ENCODE results near the gene KCNK6. TPM values are rescaled to one million over a fixed set of nuclear protein-coding genes. Genes with fewer than 3 reads are reported as not detected.

The KCNK6 gene
- total RNA-seq, 1 experiment from 2014 or later: 6.5 TPM

DNA sequence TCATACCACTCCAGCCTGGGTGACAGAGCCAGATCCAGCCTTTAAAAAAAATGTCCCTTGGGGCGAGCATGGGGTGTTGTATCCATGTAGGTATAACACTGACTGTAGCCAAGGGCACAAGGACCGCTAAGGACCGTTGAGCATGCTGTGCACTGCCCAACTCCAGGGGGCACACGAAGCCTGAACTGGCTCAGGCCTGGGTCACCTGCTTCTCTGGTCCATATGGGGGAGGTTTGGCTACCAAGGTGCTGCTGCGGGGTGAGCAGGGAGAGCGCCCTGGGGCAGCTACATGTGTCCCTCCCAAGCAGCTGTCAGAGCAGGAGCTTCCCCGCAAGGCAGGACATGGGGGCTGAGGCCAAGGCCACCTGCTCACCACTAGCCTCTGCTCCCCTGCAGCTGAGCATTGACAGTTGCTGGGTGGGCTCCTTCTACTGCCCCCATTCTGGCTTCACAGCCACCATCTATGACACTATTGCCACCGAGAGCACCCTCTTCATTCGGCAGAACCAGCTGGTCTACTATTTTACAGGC is 32.3 kb downstream of the KCNK6 start:
- Histone ChIP-seq H4K5ac (ENCODE audit: insufficient read length, low read depth, low read length) (no peak overlapping the region), H3K18ac (ENCODE audit: insufficient read length, low read depth, low read length) (no peak overlapping the region), H3K14ac (ENCODE audit: insufficient read depth, low read length) (no peak overlapping the region), H2BK15ac (ENCODE audit: low read depth, low read length) (no peak overlapping the region), H4K8ac (replicated peaks; ENCODE audit: insufficient read length, low read depth, low read length) (no peak overlapping the region), H2BK120ac (ENCODE audit: low read depth, low read length, poor library complexity, severe bottlenecking) (no peak overlapping the region), H3K27me3 (ENCODE audit: insufficient read depth, low read length) (no peaks in the 10 kb centered on the region), H3K56ac (ENCODE audit: insufficient read length, low read depth, low read length) (no peak overlapping the region), H3K4me1 (ENCODE audit: insufficient read depth, low read length) (no peaks in the 10 kb centered on the region), H2BK12ac (ENCODE audit: insufficient read length, low read depth, low read length) (no peak overlapping the region), H2AFZ (ENCODE audit: low read length) (no peak overlapping the region), H3K4me2 (ENCODE audit: insufficient read depth, insufficient read length, low read length) (no peak overlapping the region), H3K23ac (ENCODE audit: insufficient read length, low read depth, low read length) (no peak overlapping the region), H3K9me3 (ENCODE audit: control insufficient read depth, low read depth, low read length) (no peaks in the 10 kb centered on the region), H3T11ph (ENCODE audit: low read length) (no peak overlapping the region), H3K79me1 (ENCODE audit: insufficient read depth, low read depth, low read length, poor library complexity, severe bottlenecking) (no peaks in the 10 kb centered on the region), H4K20me1 (ENCODE audit: control insufficient read depth, insufficient read depth, insufficient read length) (no peaks in the 10 kb centered on the region), H2BK20ac (ENCODE audit: low read depth, low read length, poor library complexity, severe bottlenecking) (no peak overlapping the region), H3K23me2 (ENCODE audit: insufficient read length, low read depth, low read length, poor library complexity, severe bottlenecking) (no peaks in the 10 kb centered on the region), H4K91ac (ENCODE audit: insufficient read length, low read depth, low read length) (no peak overlapping the region), H2AK5ac (ENCODE audit: insufficient read length, low read length) (no peak overlapping the region), H3K9ac (ENCODE audit: extremely low read depth, insufficient read length, low read length) (no peak overlapping the region), H3K79me2 (ENCODE audit: insufficient read depth, low read length) (no peaks in the 10 kb centered on the region), H3K27ac (ENCODE audit: insufficient read length, low read depth, low read length) (no peak overlapping the region), H3K4ac (ENCODE audit: low read depth, low read length) (no peak overlapping the region), H2BK5ac (ENCODE audit: insufficient read length, low read length) (no peak overlapping the region)
- Mint-ChIP-seq H3K9me3 (no peaks in the 10 kb centered on the region), H3K36me3 (ENCODE audit: insufficient read depth in 1 of 3, low read depth in 3 of 3) (no peaks in the 10 kb centered on the region), H3K27me3 (ENCODE audit: low read depth) (peaks cover 39% of the 10 kb centered on the region), H3K4me3 (no peak overlapping the region), H3K4me1 (peaks cover 0 to 5% of the 10 kb centered on the region in 2 experiments; a peak in 1 of 4 replicates), H3K27ac (no peak overlapping the region)
- no CpG with 5 or more reads among the region's 9 CpGs for WGBS (ENCODE audit: extremely low coverage, insufficient read length, low lambda C conversion rate)
- TF ChIP-seq CTCF (conservative IDR thresholded peaks at IDR 0.05): no peak
- DNase-seq: no peak

Data from H9 (cell line).